Astrocyte of the spinal cord (primary cell): Measurements from ENCODE around the gene ELMOD1.

Experiments
- DNase-seq: peaks from one replicate; pipeline ENCODE4 v3.0.0; 2011; ENCODE audit warnings: low read depth, low spot score
- H3K4me3 ChIP-seq: 2 replicates; pipeline ENCODE4 v1.5.1; 2011; ENCODE audit warnings: low read depth, mild to moderate bottlenecking, low read length, moderate library complexity
- CTCF ChIP-seq: IDR thresholded peaks from 2 replicates; pipeline ENCODE4 v1.5.1; 2012; ENCODE audit warnings: low read depth, mild to moderate bottlenecking, low read length, inconsistent platforms
- in situ Hi-C: cut with HindIII; loops from 2 replicates; pipeline ENCODE4 v1.10.0; 2017; ENCODE audit warnings: low sequenced_read_pairs

Gene ELMOD1

GRCh38 chr11:107669191-107669740 is 78.3 kb downstream of the ELMOD1 start:
- in situ Hi-C loops = no loop called here
- no peak overlapping the region for H3K4me3 ChIP-seq
- DNase-seq = peak; percentile 32

GRCh38 chr11:107669893-107670601 is 79.1 kb downstream of the ELMOD1 start:
- in situ Hi-C loops = no loop called here
- DNase-seq = no peak
- H3K4me3 ChIP-seq = no peak overlapping the region
- no peak for TF ChIP-seq CTCF

More at GRCh38 chr11:107669191-107669740, 78.3 kb downstream of the ELMOD1 start:
- no peak for TF ChIP-seq CTCF

DNA sequence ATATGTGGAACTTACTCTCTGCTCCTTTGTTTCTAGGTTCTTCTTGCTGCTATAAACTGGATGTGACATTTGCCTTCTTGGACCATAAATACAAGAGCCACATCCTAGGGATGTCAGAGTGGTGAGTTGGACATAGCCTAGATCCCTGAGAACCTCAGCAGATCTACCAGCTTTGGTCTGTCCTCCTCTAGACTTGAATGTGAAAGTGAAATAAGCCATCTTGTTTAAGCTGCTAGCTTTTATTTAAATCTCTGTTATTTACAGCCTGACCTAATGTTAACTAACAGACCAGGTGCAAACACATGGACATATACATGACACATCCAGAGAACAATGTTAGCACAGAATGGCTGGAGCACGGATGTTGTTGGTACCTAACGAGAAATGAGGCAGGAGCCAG is 85.0 kb downstream of the ELMOD1 start:
- no peak for TF ChIP-seq CTCF
- DNase-seq = no peak
- in situ Hi-C loops = no loop called here
- H3K4me3 ChIP-seq = no peak overlapping the region

DNA sequence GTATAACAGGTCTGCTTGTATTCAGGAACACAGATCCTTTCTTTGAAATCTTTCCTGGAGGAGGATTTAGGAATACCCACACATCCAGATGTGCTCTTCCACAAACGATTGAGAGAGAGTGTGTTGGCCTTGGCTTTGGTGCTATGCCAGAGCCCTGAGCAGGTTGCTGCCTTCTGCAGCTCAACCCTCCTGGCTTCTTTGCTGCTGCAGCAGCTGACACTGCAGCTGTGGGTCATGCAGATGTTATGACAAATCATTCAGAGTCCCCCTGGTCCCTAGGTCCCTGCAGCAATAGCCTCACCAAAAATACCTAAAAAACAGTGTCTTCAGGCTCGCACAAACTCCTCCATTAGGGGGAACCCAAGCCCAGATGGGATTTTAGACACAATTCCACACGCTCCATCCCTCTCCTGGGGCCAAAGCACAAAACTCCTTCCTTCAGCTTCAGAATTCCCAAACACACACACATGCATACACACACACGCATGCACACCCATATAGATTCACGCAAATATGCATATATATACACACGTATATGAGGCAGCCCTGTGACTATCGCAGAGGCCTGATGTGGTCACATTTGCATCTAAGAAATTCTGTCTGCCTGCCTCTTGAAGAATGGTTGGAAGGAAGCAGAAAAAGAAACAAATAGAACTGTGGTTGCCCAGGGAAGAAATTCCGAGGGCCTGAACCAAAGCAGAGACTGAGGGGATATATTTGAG is 85.5 kb downstream of the ELMOD1 start:
- no peak overlapping the region for H3K4me3 ChIP-seq
- in situ Hi-C loops = no loop called here
- no peak for DNase-seq
- TF ChIP-seq CTCF = no peak

GRCh38 chr11:107677924-107678631 is 87.1 kb downstream of the ELMOD1 start:
- H3K4me3 ChIP-seq = no peak overlapping the region
- no peak for TF ChIP-seq CTCF
- in situ Hi-C loops = no loop called here
- no peak for DNase-seq

DNA sequence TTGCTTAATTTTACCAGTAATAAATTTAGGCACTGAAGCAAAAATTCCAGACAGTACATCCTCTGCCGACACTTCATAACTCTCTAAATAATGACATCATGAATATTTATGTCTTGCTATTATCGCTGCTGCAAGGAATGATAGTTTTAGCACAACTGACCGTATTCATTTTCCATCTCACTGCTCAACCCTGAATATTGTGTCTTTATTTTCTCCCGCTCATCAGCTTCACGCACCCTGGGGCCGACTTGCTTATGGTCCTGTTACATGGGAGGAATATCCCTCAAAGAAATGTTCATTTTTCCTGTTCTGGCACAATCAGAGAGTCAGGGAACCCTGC is 87.7 kb downstream of the ELMOD1 start:
- no peak for DNase-seq
- in situ Hi-C loops = no loop called here
- no peak overlapping the region for H3K4me3 ChIP-seq
- TF ChIP-seq CTCF = no peak
